A673 (cell line): ENCODE data around the gene IGSF22. TPM values are rescaled to one million over a fixed set of nuclear protein-coding genes. Genes with fewer than 3 reads are reported as not detected.

ENCODE experiments used
- BruUV-seq: library from RNA; stranded (reverse); fragments of 400-500 nt; replicated peaks from 2 replicates; lab custom pipeline; 2021; lab: Mats Ljungman, UMichigan
- CTCF ChIA-PET: fragments of 300-600 bp; sonication (Branson Sonifier 250); formaldehyde crosslinking; loops from one replicate; lab custom pipeline; 2022; ENCODE audit warnings: antibody characterized with exemption; lab: Charles Lee
- POLR2A ChIA-PET: fragments of 300-600 bp; sonication (Branson Sonifier 250); formaldehyde crosslinking; loops from one replicate; lab custom pipeline; 2022; ENCODE audit warnings: antibody characterized with exemption; ENCODE audit not compliant: low non-redundant PET; lab: Charles Lee
- DNase-seq: peaks from one replicate; pipeline ENCODE4 v3.0.0-alpha.2; 2015; ENCODE audit warnings: low spot score
- H3K27ac ChIP-seq: fragments of 200-600 bp; sonication (generic); 2 replicates; pipeline ENCODE4 v1.5.1; 2016; ENCODE audit warnings: mixed run types, low read depth, mild to moderate bottlenecking, mixed read lengths, antibody characterized with exemption, low read length; ENCODE audit not compliant: poor library complexity, severe bottlenecking
- H3K27me3 ChIP-seq: fragments of 200-600 bp; sonication (generic); replicated peaks from 2 replicates; pipeline ENCODE4 v1.6.1; 2017; ENCODE audit warnings: mixed run types, low read depth, mild to moderate bottlenecking, mixed read lengths, antibody characterized with exemption, low read length; ENCODE audit not compliant: insufficient read depth, poor library complexity
- H3K36me3 ChIP-seq: fragments of 200-600 bp; sonication (generic); 2 replicates; pipeline ENCODE4 v1.6.1; 2016; ENCODE audit warnings: mixed run types, mild to moderate bottlenecking, mixed read lengths, antibody characterized with exemption, low read length; ENCODE audit not compliant: insufficient read depth, poor library complexity, severe bottlenecking
- H3K4me1 ChIP-seq: fragments of 200-600 bp; sonication (generic); 2 replicates; pipeline ENCODE4 v1.6.1; 2017; ENCODE audit warnings: mixed run types, mild to moderate bottlenecking, mixed read lengths, antibody characterized with exemption, low read length; ENCODE audit not compliant: insufficient read depth, poor library complexity, severe bottlenecking
- H3K4me3 ChIP-seq: fragments of 200-600 bp; sonication (generic); 2 replicates; pipeline ENCODE4 v1.5.1; 2016; ENCODE audit warnings: low read depth, mixed run types, mild to moderate bottlenecking, mixed read lengths, low read length; ENCODE audit not compliant: poor library complexity, severe bottlenecking
- H3K9me3 ChIP-seq: fragments of 200-600 bp; sonication (generic); 2 replicates; pipeline ENCODE4 v1.6.1; 2016; ENCODE audit warnings: mixed run types, low read depth, mild to moderate bottlenecking, mixed read lengths, antibody characterized with exemption, low read length; ENCODE audit not compliant: poor library complexity, severe bottlenecking
- EZH2 ChIP-seq: fragments of 200-600 bp; sonication (generic); IDR thresholded peaks from 2 replicates; pipeline ENCODE4 v1.6.1; 2017; ENCODE audit warnings: borderline replicate concordance, low read depth, mild to moderate bottlenecking, mixed read lengths, antibody characterized with exemption, low read length; ENCODE audit not compliant: poor library complexity, severe bottlenecking
- intact Hi-C: fragments of 100-400 bp; cut with micrococcal nuclease; formaldehyde crosslinking; loops from one replicate; pipeline ENCODE4 v1.10.0; 2022; ENCODE audit not compliant: unreplicated experiment
- total RNA-seq: library from RNA; stranded (reverse); gene quantifications from 2 replicates; pipeline ENCODE4 v1.2.3, GENCODE V29; 2021
- TF ChIP-seq, protein P1 (sequence below): fragments of 300-800, 200-600 bp; sonication (generic); conservative IDR thresholded peaks from 2 replicates; pipeline ENCODE4 v1.5.1; 2017; ENCODE audit warnings: low read depth, mild to moderate bottlenecking, antibody characterized with exemption, low read length, moderate library complexity, mixed read lengths

The IGSF22 gene
- total RNA-seq, 1 experiment from 2014 or later: not detected

DNA sequence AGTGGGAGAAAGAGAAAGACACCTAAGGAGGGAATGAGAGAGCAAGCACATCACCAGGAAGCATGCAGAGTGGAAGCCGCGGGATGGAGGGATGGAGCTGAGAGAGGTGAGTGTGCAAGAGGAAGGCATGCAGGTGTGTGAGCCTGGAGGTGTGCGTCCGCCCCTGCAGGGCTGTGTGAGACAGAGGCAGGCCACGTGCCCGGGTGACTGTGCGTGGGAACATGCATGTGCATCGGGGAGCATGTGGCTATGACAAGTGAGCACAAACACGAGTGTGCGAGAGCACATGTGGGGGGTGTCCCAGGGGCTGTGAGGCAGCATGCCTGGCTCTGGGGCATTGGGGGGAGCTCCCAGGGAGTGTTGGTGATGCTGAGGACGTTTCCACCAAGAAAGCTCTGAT is 35.8 kb upstream of the IGSF22 start:
- H3K36me3 ChIP-seq: no peaks in the 10 kb centered on the region
- ChIA-PET CTCF (no interaction called here), POLR2A (no interaction called here)
- no peaks in the 10 kb centered on the region for H3K9me3 ChIP-seq
- H3K27ac ChIP-seq: no peak overlapping the region
- no peak for DNase-seq
- no TSS peak for BruUV-seq
- no peaks in the 10 kb centered on the region for H3K27me3 ChIP-seq
- TF ChIP-seq, protein P1, sequence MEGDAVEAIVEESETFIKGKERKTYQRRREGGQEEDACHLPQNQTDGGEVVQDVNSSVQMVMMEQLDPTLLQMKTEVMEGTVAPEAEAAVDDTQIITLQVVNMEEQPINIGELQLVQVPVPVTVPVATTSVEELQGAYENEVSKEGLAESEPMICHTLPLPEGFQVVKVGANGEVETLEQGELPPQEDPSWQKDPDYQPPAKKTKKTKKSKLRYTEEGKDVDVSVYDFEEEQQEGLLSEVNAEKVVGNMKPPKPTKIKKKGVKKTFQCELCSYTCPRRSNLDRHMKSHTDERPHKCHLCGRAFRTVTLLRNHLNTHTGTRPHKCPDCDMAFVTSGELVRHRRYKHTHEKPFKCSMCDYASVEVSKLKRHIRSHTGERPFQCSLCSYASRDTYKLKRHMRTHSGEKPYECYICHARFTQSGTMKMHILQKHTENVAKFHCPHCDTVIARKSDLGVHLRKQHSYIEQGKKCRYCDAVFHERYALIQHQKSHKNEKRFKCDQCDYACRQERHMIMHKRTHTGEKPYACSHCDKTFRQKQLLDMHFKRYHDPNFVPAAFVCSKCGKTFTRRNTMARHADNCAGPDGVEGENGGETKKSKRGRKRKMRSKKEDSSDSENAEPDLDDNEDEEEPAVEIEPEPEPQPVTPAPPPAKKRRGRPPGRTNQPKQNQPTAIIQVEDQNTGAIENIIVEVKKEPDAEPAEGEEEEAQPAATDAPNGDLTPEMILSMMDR: no peak
- TF ChIP-seq EZH2: no peak
- no peaks in the 10 kb centered on the region for H3K4me1 ChIP-seq
- intact Hi-C loops: no loop called here
- H3K4me3 ChIP-seq: no peak overlapping the region

DNA sequence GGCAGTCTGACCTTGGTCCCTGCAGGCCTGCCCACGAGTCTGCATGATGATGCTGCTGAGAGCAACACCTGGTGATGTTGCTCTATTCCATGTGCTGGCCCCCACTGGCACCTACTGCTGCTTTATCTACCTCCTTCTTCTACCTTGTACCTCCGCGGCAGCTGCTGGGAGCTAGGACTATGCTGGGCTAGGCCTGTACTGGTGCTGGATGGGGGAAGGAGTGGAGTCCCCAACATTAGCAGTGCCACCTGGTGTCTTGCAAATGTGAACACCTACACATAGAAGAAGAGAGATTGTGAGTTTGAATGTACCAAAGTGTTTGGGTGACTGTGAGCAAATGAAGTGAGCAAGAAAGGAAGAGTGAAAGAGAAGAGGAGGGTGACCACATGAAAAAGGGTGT is 35.2 kb upstream of the IGSF22 start:
- no peaks in the 10 kb centered on the region for H3K4me1 ChIP-seq

DNA sequence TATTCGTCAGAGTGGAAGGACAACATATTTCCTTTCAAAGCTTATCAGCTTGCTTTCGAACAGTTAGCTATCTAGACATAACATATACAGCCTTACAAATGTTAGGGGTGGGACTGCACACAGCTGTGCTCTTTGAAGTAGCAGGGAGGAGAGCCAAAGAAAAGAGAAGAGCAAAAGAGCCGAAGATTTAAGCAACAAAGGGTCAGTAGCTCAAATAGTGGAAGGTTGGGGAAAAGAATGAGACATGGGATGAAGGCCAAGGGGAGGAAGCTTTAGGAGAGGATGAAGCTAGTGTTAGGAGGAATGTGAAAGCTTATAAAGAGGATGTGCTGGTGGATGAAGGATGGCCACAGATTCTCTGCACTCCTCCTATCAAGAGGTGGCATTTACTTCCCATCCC is 31.8 kb upstream of the IGSF22 start:
- no TSS peak for BruUV-seq

More for the DNA sequence above, 35.2 kb upstream of the IGSF22 start:
- Histone ChIP-seq H3K36me3 (no peaks in the 10 kb centered on the region), H3K9me3 (no peaks in the 10 kb centered on the region), H3K27ac (no peak overlapping the region), H3K27me3 (no peaks in the 10 kb centered on the region), H3K4me3 (no peak overlapping the region)
- ChIA-PET CTCF (no interaction called here), POLR2A (no interaction called here)
- no peak for DNase-seq
- BruUV-seq: no TSS peak
- TF ChIP-seq, protein P1: no peak
- no peak for TF ChIP-seq EZH2
- intact Hi-C loops: no loop called here

More for the DNA sequence above, 31.8 kb upstream of the IGSF22 start:
- no peak overlapping the region for H3K4me3 ChIP-seq
- H3K36me3 ChIP-seq: no peaks in the 10 kb centered on the region
- CTCF ChIA-PET: no interaction called here
- H3K9me3 ChIP-seq: no peaks in the 10 kb centered on the region
- POLR2A ChIA-PET: no interaction called here
- no peak for DNase-seq
- no peaks in the 10 kb centered on the region for H3K27me3 ChIP-seq
- H3K4me1 ChIP-seq: no peaks in the 10 kb centered on the region
- no peak overlapping the region for H3K27ac ChIP-seq
- TF ChIP-seq, protein P1: no peak
- TF ChIP-seq EZH2: no peak
- intact Hi-C loops: no loop called here
